PC-3 (cell line): ENCODE results near the gene NFAM1. TPM values are rescaled to one million over a fixed set of nuclear protein-coding genes. Genes with fewer than 3 reads are reported as not detected.

Experiments used
- ATAC-seq: fragments of 200-7000 bp; cut with Tn5 transposase; 2 replicates; pipeline ENCODE4 v1.9.1; 2020; ENCODE audit warnings: mild to moderate bottlenecking, moderate library complexity
- BruUV-seq: library from RNA; stranded (reverse); fragments of 400-500 nt; replicated peaks from 2 replicates; lab custom pipeline; 2021; lab: Mats Ljungman, UMichigan
- CTCF ChIA-PET: fragments of 300-600 bp; sonication (Branson Sonifier 250); formaldehyde crosslinking; loops from one replicate; lab custom pipeline; 2022; ENCODE audit warnings: antibody characterized with exemption; lab: Charles Lee
- POLR2A ChIA-PET: fragments of 300-600 bp; sonication (Branson Sonifier 250); formaldehyde crosslinking; loops from one replicate; lab custom pipeline; 2022; ENCODE audit warnings: antibody characterized with exemption; ENCODE audit not compliant: unreplicated experiment; lab: Charles Lee
- DNase-seq: peaks from one replicate; pipeline ENCODE4 v3.0.0-alpha.2; 2015
- H2AFZ ChIP-seq: fragments of 300-600 bp; sonication (generic); 2 replicates; pipeline ENCODE4 v1.6.0; 2016; ENCODE audit warnings: antibody characterized with exemption, low read length
- H3F3A ChIP-seq: fragments of 300-600 bp; sonication (generic); one replicate; pipeline ENCODE4 v1.6.0; 2017; ENCODE audit warnings: antibody characterized with exemption, low read length, control low read depth, mild to moderate bottlenecking; ENCODE audit not compliant: unreplicated experiment
- H3K27ac ChIP-seq: fragments of 300-600 bp; sonication (generic); 2 replicates; pipeline ENCODE4 v1.5.1; 2016; ENCODE audit warnings: mild to moderate bottlenecking, low read length
- H3K27me3 ChIP-seq: fragments of 300-600 bp; sonication (generic); 2 replicates; pipeline ENCODE4 v1.6.1; 2016; ENCODE audit warnings: low read length, mixed read lengths
- H3K36me3 ChIP-seq: fragments of 300-600 bp; sonication (generic); 2 replicates; pipeline ENCODE4 v1.6.1; 2016; ENCODE audit warnings: low read depth, mixed run types, low read length, mixed read lengths
- H3K4me1 ChIP-seq: fragments of 300-600 bp; sonication (generic); 2 replicates; pipeline ENCODE4 v1.5.1; 2016; ENCODE audit warnings: low read length; ENCODE audit not compliant: insufficient read depth
- H3K4me2 ChIP-seq: fragments of 300-600 bp; sonication (generic); 2 replicates; pipeline ENCODE4 v1.6.0; 2016; ENCODE audit warnings: low read length
- H3K4me3 ChIP-seq: fragments of 300-600 bp; sonication (generic); 2 replicates; pipeline ENCODE4 v1.5.1; 2016; ENCODE audit warnings: mild to moderate bottlenecking, low read length, mixed read lengths
- H3K79me2 ChIP-seq: fragments of 300-600 bp; sonication (generic); 2 replicates; pipeline ENCODE4 v1.6.1; 2017; ENCODE audit warnings: low read length, mixed read lengths
- H3K9ac ChIP-seq: fragments of 300-600 bp; sonication (generic); 2 replicates; pipeline ENCODE4 v1.6.0; 2016; ENCODE audit warnings: mild to moderate bottlenecking, low read length
- H3K9me2 ChIP-seq: fragments of 300-600 bp; sonication (generic); replicated peaks from 2 replicates; pipeline ENCODE4 v1.6.1; 2016; ENCODE audit warnings: mixed run types, low read length, mixed read lengths
- H3K9me3 ChIP-seq: fragments of 300-600 bp; sonication (generic); 2 replicates; pipeline ENCODE4 v1.6.1; 2016; ENCODE audit warnings: low read length, mixed read lengths
- H4K20me1 ChIP-seq: fragments of 300-600 bp; sonication (generic); 2 replicates; pipeline ENCODE4 v1.6.1; 2016; ENCODE audit warnings: low read length, mixed read lengths
- CTCF ChIP-seq: fragments of 300-600 bp; sonication (generic); conservative IDR thresholded peaks from 2 replicates; pipeline ENCODE4 v1.5.1; 2017; ENCODE audit warnings: antibody characterized with exemption, low read depth, mild to moderate bottlenecking, low read length
- EZH2 ChIP-seq: fragments of 300-600 bp; sonication (generic); IDR thresholded peaks from one replicate; pipeline ENCODE4 v1.6.1; 2017; ENCODE audit warnings: antibody characterized with exemption, mild to moderate bottlenecking, low read length; ENCODE audit not compliant: unreplicated experiment
- EZH2phosphoT487 ChIP-seq: fragments of 300-600 bp; sonication (generic); IDR thresholded peaks from 2 replicates; pipeline ENCODE4 v1.6.1; 2018; ENCODE audit warnings: mild to moderate bottlenecking, antibody characterized with exemption, low read length, borderline replicate concordance
- intact Hi-C: fragments of 100-400 bp; cut with micrococcal nuclease; formaldehyde crosslinking; loops from 2 replicates; pipeline ENCODE4 v1.9.0; 2023
- total RNA-seq: library from RNA; depleted of rRNA; stranded (reverse); fragments of >200 nt; gene quantifications from 2 replicates; pipeline ENCODE4 v1.2.3, GENCODE V29; 2014

NFAM1 gene
- total RNA-seq, 1 experiment from 2014 or later = 0.11 TPM

GRCh38 chr22:42434748-42435425, 2.7 kb upstream of the NFAM1 start:
- intact Hi-C loops = loop anchor here (5.0 kb wide), 1 partner anchor 58 kb away; no protein-coding TSS in a partner anchor
- Histone ChIP-seq H3K27me3 (no peaks in the 10 kb centered on the region), H2AFZ (no peak overlapping the region), H3K4me3 (no peak overlapping the region), H3K4me2 (no peak overlapping the region), H3K9me2 (no peaks in the 10 kb centered on the region), H3K36me3 (no peaks in the 10 kb centered on the region), H3K9ac (no peak overlapping the region), H4K20me1 (no peaks in the 10 kb centered on the region), H3F3A (no peaks in the 10 kb centered on the region), H3K79me2 (no peaks in the 10 kb centered on the region), H3K9me3 (no peaks in the 10 kb centered on the region), H3K27ac (no peak overlapping the region), H3K4me1 (peaks cover 4% of the 10 kb centered on the region; the same call in 1 of the 2 replicates)
- DNase-seq = no peak
- no peak for ATAC-seq
- ChIA-PET CTCF (no interaction called here), POLR2A (no interaction called here)
- TF ChIP-seq EZH2 = no peak
- no peak for TF ChIP-seq CTCF
- TF ChIP-seq EZH2phosphoT487 = no peak
- no TSS peak for BruUV-seq

- TF ChIP-seq EZH2phosphoT487 (no peak), CTCF (no peak), EZH2 (no peak)
- Histone ChIP-seq H3K36me3 (no peaks in the 10 kb centered on the region), H3K4me1 (no peaks in the 10 kb centered on the region), H3K4me3 (no peak overlapping the region), H3K9me3 (no peaks in the 10 kb centered on the region), H2AFZ (no peak overlapping the region), H3K4me2 (no peak overlapping the region), H3K79me2 (no peaks in the 10 kb centered on the region), H3K27ac (no peak overlapping the region), H4K20me1 (no peaks in the 10 kb centered on the region), H3F3A (no peaks in the 10 kb centered on the region), H3K9me2 (no peaks in the 10 kb centered on the region), H3K27me3 (no peaks in the 10 kb centered on the region), H3K9ac (no peak overlapping the region)
- ATAC-seq (no peak), DNase-seq (no peak)
- no TSS peak for BruUV-seq
- POLR2A ChIA-PET = no interaction called here
- CTCF ChIA-PET = no interaction called here
- intact Hi-C loops = no loop called here
Observed at GRCh38 chr22:42433754-42434682, 1.8 kb upstream of the NFAM1 start.
